HG02973 (cell line): Measurements from ENCODE around the gene SUSD3.
"Not testable (repeated sequence)": the region's sequence is repeated elsewhere in the genome, so short reads cannot be mapped to it uniquely, and the experiment has no call there.

Experiments used
- ATAC-seq: cut with Tn5 transposase; IDR thresholded peaks from one replicate; pipeline ENCODE4 v1.9.1; 2021; ENCODE audit warnings: moderate library complexity; ENCODE audit not compliant: unreplicated experiment

The SUSD3 gene

GRCh38 chr9:93091453-93092081, 33.1 kb downstream of the SUSD3 start:
- ATAC-seq, result no peak

- no peak for ATAC-seq
Measured at GRCh38 chr9:93092251-93092991, 33.9 kb downstream of the SUSD3 start.

- ATAC-seq, result no peak
Measured at GRCh38 chr9:93093127-93093876, 34.8 kb downstream of the SUSD3 start.

GRCh38 chr9:93093877-93094657, 35.6 kb downstream of the SUSD3 start:
- no peak for ATAC-seq

- no peak for ATAC-seq
Measured at GRCh38 chr9:93094658-93095204, 36.2 kb downstream of the SUSD3 start.

DNA sequence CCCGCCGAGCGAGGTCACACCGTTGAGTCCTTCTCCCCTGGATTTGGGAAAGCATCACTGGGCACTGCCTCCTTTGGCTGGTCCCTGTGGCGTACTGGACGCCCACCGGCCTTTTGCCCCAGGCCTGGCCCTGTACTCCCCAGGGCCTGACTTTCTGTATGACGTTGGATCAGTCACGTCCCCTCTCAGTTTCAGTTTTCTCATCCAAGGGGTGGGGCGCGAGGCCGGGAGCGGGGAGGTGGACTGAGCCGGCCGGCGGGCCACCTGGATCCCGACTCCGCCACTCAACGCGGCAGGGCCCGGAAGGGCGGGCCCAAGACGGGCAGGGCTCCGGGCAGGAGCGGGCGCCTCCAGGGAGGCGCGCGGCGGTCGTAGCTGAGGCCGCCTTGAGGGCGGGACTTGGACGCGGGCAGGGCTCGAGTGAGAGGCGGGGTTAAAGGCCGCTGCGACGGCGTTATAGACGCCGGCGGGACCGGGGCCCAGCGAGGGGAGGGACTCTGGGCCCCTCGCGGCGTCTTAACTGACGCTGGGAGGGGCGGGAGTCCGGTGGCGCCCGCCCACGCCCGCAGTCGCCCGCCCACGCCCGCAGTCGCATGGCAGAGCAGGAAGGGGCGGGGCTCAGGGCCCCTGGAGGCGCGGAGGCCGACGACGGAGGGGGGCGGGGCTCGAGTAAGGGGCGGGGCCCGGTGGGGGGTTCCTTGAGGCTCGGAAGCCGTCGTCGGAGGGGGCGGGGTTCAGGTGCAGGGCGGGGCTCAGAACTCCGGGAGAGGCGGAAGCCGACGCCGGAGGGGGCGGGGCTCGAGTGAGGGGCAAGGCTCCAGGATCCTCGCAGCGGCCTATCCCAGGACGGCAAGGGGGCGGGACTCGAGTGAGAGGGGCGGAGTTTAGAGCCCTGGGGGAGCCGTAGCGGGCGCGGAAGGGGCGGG, 37.0 kb downstream of the SUSD3 start:
- ATAC-seq, result peak; percentile 54

DNA sequence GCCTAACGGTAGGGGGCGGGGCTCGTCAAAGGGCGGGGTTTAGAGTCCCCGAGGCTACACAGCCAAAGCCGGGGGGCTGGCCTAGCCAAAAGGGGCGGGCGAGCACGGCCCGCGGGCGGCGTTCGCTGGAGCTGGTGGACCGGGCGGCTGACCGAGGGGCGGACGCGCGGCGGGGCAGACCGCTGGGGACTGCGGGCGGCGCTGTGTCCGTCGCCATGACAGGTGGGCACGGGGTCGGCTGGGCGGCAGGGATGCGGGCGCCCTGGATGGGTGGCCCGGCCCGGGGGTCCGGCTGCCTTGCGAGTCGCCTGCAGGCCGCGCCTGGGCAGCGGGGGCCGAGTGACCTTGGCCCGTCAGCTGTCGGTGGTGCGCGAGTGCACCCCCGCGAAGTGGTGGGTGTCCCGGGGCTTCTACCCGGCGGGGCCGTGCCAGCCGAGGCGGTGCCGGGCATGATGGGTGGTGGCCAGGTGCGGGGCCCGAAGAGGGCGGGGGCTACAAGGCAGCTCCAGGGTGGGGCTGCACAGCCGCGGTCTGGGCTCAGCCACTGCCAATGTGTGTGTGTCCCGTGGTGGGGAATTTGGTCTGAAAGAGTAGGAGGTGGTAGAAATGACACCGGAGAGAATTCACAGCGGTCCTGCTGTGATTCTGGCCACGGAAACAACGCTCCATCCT, 37.8 kb downstream of the SUSD3 start, which contains the start of gene CARD19:
CARD19 (plus strand) TSS at position 87 of the 672 bp plus-strand sequence; CDS start at position 216, 129 bp downstream.
- ATAC-seq, result peak; percentile 40

DNA sequence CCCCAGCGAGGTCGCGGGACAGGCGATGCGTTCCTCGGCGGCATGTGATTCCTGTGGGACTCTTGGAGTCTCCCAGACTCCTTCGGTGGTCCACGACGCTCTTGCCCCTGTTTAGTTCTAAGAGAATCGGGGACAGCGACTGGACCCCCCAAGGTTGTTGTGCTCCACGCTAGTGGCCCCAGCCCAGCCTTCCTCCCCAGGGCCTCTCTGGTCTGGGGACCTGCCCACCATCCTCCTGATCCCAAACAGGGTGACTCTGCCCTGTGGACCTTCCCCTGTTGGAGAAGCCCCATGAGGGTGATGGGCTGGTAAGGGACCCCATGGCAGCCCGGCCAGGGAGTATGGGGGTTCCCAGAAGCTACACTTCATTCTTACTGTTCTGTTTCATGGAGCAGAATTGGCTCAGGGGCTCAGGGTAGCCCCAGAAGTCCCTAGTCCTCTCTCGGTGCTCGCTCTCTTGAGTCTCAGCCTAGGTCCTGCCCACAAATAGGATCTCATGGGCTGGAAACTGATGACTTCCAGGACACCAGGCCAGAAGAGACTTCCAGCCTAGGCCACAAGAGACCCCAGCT, 38.4 kb downstream of the SUSD3 start:
- ATAC-seq, result no peak

- ATAC-seq, result no peak
Measured at GRCh38 chr9:93097511-93098201, 39.2 kb downstream of the SUSD3 start.

DNA sequence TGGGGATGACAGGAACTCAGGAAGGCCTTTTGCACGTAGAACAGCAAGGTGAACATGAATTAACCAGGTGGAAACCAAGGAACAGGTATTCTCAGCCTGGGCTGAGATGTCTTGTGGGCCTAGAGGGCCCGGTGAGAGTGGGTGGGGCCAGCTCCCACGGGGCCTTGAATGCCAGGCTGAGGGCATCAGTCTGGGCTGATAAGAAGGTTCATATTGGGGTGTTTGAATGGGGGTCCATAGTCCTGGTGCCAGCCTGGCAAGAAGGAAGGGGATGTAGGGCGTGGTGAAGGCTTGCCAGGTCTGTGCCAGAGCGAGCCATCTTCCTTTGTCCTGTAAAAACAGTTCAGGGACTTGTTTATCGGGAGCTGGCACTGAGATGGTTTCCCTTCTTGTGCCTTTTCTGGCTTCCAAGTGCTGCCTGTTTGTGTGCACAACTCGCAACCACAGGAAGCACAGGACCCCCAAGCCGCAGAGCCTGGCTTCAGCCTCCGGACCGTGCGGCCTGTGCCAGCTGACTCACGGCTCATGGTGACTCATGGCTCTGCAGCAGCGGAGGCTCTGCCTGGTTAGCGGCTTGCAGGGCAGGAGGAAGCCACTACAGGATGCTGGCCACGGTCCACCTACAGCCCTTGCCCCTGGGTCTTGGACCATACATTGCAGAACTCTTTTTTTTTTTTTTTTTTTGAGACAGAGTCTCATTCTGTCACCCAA, 39.9 kb downstream of the SUSD3 start:
- no peak for ATAC-seq

DNA sequence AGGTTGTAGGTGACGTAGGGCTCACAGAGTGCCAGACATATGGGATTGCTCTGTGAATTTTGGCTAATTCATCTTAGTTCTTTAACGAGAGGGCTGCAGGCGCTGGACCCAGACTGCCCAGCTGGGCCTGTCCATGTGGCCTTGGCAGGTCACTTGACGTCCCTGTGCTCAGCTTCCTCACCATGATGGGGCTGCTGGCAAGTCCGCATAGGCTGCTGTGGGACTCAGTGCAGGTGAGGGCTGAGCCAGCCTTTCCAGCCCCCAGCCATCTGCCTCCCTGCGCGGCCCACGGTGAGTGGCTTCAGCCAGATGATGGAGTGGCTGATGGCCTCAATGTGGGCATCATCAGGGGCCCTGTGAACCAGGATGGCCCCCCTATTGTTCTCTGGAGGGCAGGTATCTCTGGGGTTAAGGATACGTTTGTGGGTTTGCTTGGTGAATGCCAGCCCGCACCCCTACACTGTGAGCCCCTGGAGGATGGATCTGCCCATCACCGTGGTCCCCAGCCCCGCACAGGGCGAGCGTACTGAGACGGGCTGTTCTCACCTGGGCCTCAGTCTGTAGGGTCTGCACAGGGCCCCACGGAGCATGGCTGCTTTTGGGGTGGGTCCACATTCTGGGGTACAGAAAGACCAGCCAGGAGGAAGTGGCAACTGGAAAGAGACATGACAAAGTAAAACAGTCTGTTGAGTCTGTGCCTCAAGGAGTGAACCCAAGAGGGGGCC, 41.2 kb downstream of the SUSD3 start:
- ATAC-seq, result no peak

DNA sequence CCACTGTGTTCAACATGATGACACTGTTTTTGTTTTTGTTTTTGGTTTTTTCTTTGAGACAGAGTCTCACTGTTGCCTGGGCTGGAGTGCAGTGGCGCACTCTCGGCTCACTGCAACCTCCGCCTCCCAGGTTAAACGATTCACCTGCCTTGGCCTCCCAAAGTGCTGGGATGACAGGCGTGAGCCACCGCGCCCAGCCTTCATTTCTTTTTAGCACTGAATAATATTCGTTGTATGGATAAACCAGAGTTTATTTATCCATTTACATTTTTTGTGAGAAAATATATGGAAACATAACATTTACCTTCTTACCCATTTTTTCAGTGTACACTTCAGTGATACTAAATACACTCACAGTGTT, 41.8 kb downstream of the SUSD3 start:
- ATAC-seq, result no peak

DNA sequence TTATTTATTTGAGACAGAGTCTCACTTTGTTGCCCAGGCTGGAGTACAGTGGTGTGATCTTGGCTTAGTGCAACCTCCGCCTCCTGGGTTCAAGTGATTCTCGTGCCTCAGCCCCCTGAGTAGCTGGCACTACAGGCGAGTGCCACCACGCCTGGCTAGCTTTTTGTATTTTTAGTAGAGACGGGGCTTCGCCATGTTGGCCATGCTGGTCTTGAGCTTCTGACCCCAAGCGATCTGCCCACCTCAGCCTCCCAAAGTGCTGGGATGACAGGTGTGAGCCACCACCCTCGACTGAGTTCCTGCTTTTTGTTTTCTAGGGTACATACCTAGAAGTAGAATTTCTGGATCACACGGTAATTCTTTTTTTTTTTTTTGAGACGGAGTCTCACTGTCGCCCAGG, 42.6 kb downstream of the SUSD3 start:
- not testable (repeated sequence) for ATAC-seq

GRCh38 chr9:93105620-93106019, 47.1 kb downstream of the SUSD3 start:
- ATAC-seq, result no peak

GRCh38 chr9:93107151-93107824, 48.8 kb downstream of the SUSD3 start:
- no peak for ATAC-seq

DNA sequence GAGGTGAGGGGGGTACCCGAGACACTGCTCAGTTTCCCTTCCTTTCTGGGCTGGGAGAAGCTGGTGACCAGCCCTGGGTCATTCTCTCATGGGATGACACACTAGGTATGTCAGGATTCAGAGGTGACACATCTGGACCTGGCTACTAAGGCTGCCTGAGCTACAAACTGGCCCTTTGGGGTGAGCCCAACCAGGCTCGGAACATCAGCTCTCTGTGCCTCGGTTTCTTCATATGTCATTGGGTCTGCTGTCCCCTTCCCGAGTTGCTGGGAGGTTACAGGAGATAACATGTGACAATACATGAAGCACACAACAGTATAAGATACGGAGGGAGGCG, 49.3 kb downstream of the SUSD3 start:
- no peak for ATAC-seq
